ENCODE data around the gene GABPB2.
"Not testable (repeated sequence)": the region's sequence is repeated elsewhere in the genome, so short reads cannot be mapped to it uniquely, and the experiment has no call there.

Gene GABPB2

DNA sequence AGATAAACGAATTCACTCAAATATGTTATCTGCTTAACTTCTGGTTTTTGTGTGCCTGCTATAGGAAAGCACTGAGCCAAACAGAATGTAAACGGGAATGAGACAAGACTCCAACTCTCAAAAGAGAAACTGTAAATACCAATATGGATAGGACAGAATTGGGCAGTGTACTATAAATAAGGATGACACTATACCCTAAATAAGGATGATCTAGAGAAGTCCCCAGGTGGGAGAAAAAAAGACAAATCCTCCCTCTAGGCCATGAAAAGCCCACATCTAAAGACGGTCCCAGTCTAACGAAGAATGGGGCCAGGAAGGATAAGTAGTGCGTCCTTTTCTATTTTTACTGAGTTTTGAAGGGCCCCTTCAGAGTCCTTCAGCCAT lies 1.5 kb upstream of the GABPB2 start:
- DNase-seq (ENCODE audit: low spot score) = no peak
- TF ChIP-seq, protein P1, sequence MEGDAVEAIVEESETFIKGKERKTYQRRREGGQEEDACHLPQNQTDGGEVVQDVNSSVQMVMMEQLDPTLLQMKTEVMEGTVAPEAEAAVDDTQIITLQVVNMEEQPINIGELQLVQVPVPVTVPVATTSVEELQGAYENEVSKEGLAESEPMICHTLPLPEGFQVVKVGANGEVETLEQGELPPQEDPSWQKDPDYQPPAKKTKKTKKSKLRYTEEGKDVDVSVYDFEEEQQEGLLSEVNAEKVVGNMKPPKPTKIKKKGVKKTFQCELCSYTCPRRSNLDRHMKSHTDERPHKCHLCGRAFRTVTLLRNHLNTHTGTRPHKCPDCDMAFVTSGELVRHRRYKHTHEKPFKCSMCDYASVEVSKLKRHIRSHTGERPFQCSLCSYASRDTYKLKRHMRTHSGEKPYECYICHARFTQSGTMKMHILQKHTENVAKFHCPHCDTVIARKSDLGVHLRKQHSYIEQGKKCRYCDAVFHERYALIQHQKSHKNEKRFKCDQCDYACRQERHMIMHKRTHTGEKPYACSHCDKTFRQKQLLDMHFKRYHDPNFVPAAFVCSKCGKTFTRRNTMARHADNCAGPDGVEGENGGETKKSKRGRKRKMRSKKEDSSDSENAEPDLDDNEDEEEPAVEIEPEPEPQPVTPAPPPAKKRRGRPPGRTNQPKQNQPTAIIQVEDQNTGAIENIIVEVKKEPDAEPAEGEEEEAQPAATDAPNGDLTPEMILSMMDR (IDR thresholded peaks at IDR 0.05; ENCODE audit: extremely low read depth, missing control alignments) = no peak

DNA sequence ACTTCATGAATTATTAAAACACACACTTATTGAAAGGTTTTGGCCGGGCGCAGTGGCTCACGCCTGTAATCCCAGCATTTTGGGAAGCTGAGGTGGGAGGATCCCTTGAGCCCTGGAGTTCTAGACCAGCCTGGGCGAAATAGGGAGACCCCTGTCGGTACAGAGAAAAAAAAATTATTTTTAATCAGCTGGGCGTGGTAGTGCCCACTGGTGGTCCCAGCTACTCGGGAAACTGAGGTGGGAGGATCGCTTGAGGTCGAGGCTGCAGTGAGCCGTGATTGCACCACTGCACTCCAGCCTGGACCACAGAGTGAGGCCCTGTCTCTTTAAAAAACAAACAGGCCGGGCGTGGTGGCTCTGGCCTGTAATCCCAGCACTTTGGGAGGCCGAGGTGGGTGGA lies 1.7 kb downstream of the GABPB2 start:
- TF ChIP-seq, protein P1 (IDR thresholded peaks at IDR 0.05; ENCODE audit: extremely low read depth, missing control alignments) = no peak

DNA sequence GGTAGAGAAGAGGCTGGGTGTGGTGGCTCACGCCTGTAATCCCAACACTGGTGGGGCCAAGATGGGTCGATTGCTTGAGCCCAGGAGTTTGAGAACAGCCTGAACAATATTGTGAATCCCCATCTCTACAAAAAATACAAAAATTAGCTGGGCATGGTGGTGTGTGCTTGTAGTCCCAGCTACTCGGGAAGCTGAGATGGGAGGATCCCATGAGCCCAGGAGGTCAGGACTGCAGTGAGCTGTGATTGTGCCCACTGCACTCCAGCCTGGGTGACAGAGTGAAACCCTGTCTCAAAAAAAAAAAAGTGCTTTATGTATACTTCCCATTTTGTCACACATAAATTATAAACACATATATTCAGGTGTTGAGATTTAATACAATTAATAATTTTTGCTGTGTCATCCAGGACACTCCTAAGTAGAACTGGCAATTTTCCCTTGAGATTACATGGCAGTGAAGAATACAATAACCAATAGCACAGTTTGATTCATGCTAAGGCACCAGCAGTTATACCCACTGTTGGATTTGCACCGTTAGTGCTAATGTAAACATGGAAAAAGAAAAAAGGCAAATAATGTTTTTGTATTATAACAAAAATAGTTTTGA lies 15.5 kb downstream of the GABPB2 start:
- no peak for DNase-seq (ENCODE audit: low spot score)
- TF ChIP-seq, protein P1 (IDR thresholded peaks at IDR 0.05; ENCODE audit: extremely low read depth, missing control alignments) = no peak

More for the DNA sequence above, 1.7 kb downstream of the GABPB2 start:
- no peak for DNase-seq (ENCODE audit: low spot score)

DNA sequence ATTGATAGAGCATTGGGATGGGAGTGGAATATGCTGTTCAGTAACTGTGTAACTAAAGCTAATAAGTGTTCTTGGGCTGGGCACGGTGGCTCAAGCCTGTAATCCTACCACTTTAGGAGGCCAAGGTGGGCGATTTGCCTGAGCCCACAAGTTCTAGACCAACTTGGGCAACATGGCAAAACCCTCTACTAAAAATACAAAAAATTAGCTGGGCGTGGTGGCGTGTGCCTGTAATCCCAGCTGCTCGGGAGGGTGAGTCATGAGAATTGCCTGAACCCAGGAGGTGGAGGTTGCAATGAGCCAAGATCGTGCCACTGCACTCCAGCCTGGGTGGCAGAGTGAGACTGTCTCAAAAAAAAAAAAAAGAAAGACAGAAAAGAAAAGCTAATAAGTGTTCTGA lies 26.9 kb downstream of the GABPB2 start:
- not testable (repeated sequence) for DNase-seq (ENCODE audit: low spot score)

DNA sequence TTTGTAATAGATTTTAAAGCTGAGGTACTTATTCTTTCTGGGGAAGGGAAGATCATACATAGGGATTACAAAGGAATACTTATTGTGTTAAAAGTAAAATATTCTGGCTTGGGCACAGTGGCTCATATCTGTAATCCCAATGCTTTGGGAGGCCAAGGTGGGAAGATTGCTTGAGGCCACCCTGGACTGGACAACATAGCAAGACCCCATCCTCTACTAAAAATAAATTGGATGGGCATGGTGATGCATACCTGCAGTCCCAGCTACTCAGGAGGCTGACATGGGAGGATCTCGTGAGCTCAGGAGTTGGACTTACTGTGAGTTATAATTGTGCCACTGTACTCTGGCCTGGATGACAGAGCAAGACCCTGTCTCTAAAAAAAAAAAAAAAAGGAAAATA lies 27.6 kb downstream of the GABPB2 start:
- DNase-seq (ENCODE audit: low spot score) = no peak
- TF ChIP-seq, protein P1 (IDR thresholded peaks at IDR 0.05; ENCODE audit: extremely low read depth, missing control alignments) = no peak

DNA sequence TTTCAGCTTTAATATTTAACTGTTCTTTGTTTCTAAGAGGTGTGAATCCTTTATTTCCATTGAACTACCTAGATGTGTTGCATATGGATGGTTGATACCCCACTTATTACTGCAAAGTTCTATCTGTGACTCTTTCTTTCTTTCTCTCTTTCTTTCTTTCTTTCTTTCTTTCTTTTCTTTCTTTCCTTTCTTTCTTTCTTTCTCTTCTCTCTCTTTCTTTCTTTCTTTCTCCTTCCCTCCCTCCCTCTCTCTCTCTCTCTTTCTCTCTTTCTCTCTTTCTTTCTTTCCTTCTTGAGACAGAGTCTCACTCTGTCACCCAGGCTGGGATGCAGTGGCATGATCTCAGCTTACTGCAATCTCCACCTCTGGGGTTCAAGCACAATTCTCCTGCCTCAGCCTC lies 34.1 kb downstream of the GABPB2 start:
- no peak for DNase-seq (ENCODE audit: low spot score)
- TF ChIP-seq, protein P1 (IDR thresholded peaks at IDR 0.05; ENCODE audit: extremely low read depth, missing control alignments) = no peak

DNA sequence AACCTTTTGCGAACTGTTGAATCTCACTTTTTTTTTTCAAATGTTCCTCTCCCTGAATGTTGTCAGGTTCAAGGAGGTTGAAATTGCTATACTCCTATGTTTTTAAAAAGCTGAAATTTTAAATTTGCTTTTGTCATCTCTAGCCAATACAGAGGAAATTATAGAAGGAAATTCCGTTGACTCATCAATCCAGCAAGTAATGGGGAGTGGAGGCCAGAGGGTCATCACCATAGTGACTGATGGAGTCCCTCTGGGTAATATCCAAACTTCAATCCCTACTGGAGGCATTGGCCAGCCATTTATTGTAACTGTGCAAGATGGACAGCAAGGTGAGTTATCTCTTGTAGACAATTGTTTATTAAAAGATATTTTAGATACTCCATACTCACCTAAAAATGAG lies 36.3 kb downstream of the GABPB2 start:
- DNase-seq (ENCODE audit: low spot score) = no peak
- TF ChIP-seq, protein P1 (IDR thresholded peaks at IDR 0.05; ENCODE audit: extremely low read depth, missing control alignments) = no peak

DNA sequence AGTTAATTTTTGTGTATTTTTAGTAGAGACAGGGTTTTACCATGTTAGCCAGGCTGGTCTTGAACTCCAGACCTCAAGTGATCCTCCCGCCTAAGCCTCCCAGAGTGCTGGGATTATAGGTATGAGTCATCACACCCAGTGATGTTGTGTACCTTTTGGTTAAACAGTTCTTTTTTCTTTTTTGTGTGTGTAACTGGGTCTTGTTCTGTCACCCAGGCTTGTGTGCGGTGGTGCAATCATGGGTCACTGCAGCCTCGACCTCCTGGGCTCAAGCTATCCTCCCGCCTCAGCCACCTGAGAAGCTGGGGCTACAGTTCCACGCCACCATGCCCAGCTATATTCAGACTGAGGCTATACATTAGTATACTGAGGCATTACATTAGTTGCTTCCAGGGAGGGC lies 37.8 kb downstream of the GABPB2 start:
- TF ChIP-seq, protein P1 (IDR thresholded peaks at IDR 0.05; ENCODE audit: extremely low read depth, missing control alignments) = no peak
- DNase-seq (ENCODE audit: low spot score) = no peak
